ENCODE data around the gene OR7C1. TPM values are rescaled to one million over a fixed set of nuclear protein-coding genes. Genes with fewer than 3 reads are reported as not detected.
A peak's percentile ranks its signal among the peaks of the same experiment; 100 is the strongest.

The OR7C1 gene
- total RNA-seq (0.19 TPM), polyA plus RNA-seq (ENCODE audit: insufficient read depth, low read depth, low replicate concordance) (not detected)
- long read RNA-seq, donor 1, result 0 reads
- long read RNA-seq, donor 2, result 0 reads
- long read RNA-seq, donor 3, result 0 reads
- long read RNA-seq, donor 4, result 0 reads
- long read RNA-seq, donor 5, result 0 reads
- long read RNA-seq, donor 6, result 0 reads
- long read RNA-seq, donor 7, result 0 reads
- long read RNA-seq, donor 8, result 0 reads
- long read RNA-seq, donor 9, result 0 reads
- long read RNA-seq, donor 10, result 0 reads

DNA sequence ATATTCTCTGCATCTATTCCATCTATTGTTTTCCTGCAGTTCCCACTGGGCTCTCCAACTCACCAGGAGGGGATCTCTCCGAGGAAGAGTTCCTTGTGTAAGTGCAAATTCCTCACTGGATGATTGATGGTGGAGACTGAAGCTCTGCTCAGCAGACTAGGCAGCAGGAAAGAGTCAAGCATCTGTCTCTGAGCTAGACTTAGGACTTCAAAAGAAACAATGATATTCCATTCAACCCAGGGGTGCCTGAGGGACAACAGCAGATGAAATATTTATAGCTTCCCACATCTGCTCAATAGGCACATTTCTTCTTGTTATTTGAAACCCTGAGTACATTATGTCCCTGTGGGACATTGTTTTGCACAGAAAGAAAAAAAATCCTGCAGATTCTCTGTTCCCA is at the start of gene OR7C1, which contains the start of gene OR7A5:
Gene OR7C1 (minus strand): TSS at position 175 of the 400 bp plus-strand sequence. CDS start 35,049 bp downstream, outside the sequence.
Gene OR7A5 (minus strand): TSS at position 175 of the 400 bp plus-strand sequence. CDS start 6,944 bp downstream, outside the sequence.
- Histone ChIP-seq H3K27me3 (ENCODE audit: control insufficient read depth, insufficient read depth, low read length) (no peaks in the 10 kb centered on the region), H3K4me3 (ENCODE audit: low read length in 3 of 3) (no peak within 1 kb of the TSS), H3K9ac (ENCODE audit: low read length in 3 of 3) (peak within 1 kb of the TSS in 1 of 3 donors; percentile 9), H3K36me3 (ENCODE audit: control insufficient read depth in 2 of 3, insufficient read depth in 3 of 3, low read length in 3 of 3) (no peaks in the 10 kb centered on the region), H3K4me1 (ENCODE audit: control insufficient read depth in 2 of 3, insufficient read depth in 2 of 3, low read depth in 1 of 3, low read length in 3 of 3) (no peaks in the 10 kb centered on the region), H3K9me3 (ENCODE audit: control insufficient read depth in 2 of 3, insufficient read depth in 1 of 3, low read length in 3 of 3) (no peaks in the 10 kb centered on the region), H3K27ac (ENCODE audit: low read depth in 2 of 2, low read length in 2 of 2) (no peak within 1 kb of the TSS)
- FAIRE-seq (no peak), DNase-seq (peak in 4 of 5 donors; percentile 22 to 85 (median 33))
- TF ChIP-seq, protein P1, sequence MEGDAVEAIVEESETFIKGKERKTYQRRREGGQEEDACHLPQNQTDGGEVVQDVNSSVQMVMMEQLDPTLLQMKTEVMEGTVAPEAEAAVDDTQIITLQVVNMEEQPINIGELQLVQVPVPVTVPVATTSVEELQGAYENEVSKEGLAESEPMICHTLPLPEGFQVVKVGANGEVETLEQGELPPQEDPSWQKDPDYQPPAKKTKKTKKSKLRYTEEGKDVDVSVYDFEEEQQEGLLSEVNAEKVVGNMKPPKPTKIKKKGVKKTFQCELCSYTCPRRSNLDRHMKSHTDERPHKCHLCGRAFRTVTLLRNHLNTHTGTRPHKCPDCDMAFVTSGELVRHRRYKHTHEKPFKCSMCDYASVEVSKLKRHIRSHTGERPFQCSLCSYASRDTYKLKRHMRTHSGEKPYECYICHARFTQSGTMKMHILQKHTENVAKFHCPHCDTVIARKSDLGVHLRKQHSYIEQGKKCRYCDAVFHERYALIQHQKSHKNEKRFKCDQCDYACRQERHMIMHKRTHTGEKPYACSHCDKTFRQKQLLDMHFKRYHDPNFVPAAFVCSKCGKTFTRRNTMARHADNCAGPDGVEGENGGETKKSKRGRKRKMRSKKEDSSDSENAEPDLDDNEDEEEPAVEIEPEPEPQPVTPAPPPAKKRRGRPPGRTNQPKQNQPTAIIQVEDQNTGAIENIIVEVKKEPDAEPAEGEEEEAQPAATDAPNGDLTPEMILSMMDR (IDR thresholded peaks at IDR 0.05; ENCODE audit: borderline replicate concordance, extremely low read depth, insufficient read depth), result no peak
- intact Hi-C loops (cut with DNase I), result no loop called here

DNA sequence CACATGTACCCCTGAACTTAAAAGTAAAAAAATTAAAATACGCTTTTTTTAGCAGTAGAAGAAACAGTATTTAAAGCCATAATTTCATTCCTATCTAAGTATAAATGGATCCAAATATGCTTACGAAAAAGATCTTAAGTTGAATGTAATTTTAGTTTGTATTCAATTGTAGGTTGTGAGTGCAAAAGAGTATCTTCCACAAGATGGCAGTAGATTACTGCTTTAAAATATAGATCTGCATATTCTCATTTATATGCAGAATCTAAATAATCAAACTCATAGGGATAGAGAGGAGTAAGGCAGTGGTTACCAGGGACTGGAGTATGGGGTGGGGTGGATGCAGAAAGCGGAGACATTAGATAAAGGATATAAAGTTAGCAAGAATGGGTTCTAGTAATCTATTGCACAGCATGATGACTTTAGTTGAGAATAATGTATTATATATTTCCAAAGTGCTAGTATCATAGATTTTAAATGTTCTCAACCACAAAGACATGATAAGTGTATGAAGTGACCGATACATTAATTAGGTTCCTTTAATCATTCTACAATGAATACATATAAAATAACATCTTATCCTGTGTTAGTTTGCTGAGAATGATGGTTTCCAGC is 36.7 kb upstream of the OR7C1 start:
- Histone ChIP-seq H3K4me3 (ENCODE audit: low read length in 3 of 3) (no peak overlapping the region), H3K27ac (ENCODE audit: low read depth in 2 of 2, low read length in 2 of 2) (no peak overlapping the region), H3K27me3 (ENCODE audit: control insufficient read depth, insufficient read depth, low read length) (no peaks in the 10 kb centered on the region), H3K9me3 (ENCODE audit: control insufficient read depth in 2 of 3, insufficient read depth in 1 of 3, low read length in 3 of 3) (no peaks in the 10 kb centered on the region), H3K4me1 (ENCODE audit: control insufficient read depth in 2 of 3, insufficient read depth in 2 of 3, low read depth in 1 of 3, low read length in 3 of 3) (no peaks in the 10 kb centered on the region), H3K9ac (ENCODE audit: low read length in 3 of 3) (no peak overlapping the region), H3K36me3 (ENCODE audit: control insufficient read depth in 2 of 3, insufficient read depth in 3 of 3, low read length in 3 of 3) (no peaks in the 10 kb centered on the region)
- FAIRE-seq, result no peak
- no peak for DNase-seq
- intact Hi-C loops (cut with DNase I), result no loop called here
- TF ChIP-seq, protein P1 (IDR thresholded peaks at IDR 0.05; ENCODE audit: borderline replicate concordance, extremely low read depth, insufficient read depth), result peak; percentile 18

DNA sequence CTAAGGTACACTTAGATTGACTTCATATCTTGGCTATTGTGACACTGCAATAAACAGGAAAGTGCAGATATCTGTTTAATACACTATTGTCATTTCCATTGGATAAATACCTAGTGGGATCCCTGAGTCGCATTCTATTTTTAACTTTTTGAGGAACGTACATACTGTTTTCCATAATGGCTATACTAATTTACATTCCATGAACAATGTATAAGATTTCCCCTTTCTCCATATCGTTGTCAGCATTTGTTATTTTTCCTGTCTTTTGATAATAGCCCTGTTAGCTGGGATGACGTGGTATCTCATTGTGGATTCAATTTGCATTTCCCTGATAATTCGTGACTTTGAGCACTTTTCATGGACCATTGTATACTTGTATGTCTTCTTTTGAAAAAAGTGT is 33.5 kb upstream of the OR7C1 start:
- Histone ChIP-seq H3K27ac (ENCODE audit: low read depth in 2 of 2, low read length in 2 of 2) (no peak overlapping the region), H3K9me3 (ENCODE audit: control insufficient read depth in 2 of 3, insufficient read depth in 1 of 3, low read length in 3 of 3) (no peaks in the 10 kb centered on the region), H3K9ac (ENCODE audit: low read length in 3 of 3) (no peak overlapping the region), H3K36me3 (ENCODE audit: control insufficient read depth in 2 of 3, insufficient read depth in 3 of 3, low read length in 3 of 3) (no peaks in the 10 kb centered on the region), H3K4me3 (ENCODE audit: low read length in 3 of 3) (no peak overlapping the region), H3K4me1 (ENCODE audit: control insufficient read depth in 2 of 3, insufficient read depth in 2 of 3, low read depth in 1 of 3, low read length in 3 of 3) (no peaks in the 10 kb centered on the region), H3K27me3 (ENCODE audit: control insufficient read depth, insufficient read depth, low read length) (no peaks in the 10 kb centered on the region)
- FAIRE-seq, result no peak
- no peak for DNase-seq
- intact Hi-C loops (cut with DNase I), result no loop called here
- TF ChIP-seq, protein P1 (IDR thresholded peaks at IDR 0.05; ENCODE audit: borderline replicate concordance, extremely low read depth, insufficient read depth), result no peak

Measured in kidney (tissue), 22 donors.